Gastrocnemius medialis (tissue), 4 donors: Measurements from ENCODE around the gene ARHGAP15. TPM values are rescaled to one million over a fixed set of nuclear protein-coding genes. Genes with fewer than 3 reads are reported as not detected.

ENCODE experiments used
- ATAC-seq, 2 donors: fragments of 150-250 bp; one replicate each; pipeline ENCODE4 v1.9.1; 2016
- DNase-seq, 2 donors: peaks; one replicate each; pipeline ENCODE4 v3.0.0-alpha.2; 2019
- H3K27ac ChIP-seq, 4 donors: fragments of 200-600 bp; sonication (generic); 1 replicate in 1 of 4; 2 replicates in 3 of 4; pipeline ENCODE4 v1.5.1; 2016 to 2018; ENCODE audit warnings: mild to moderate bottlenecking in 2 of 4, moderate library complexity in 1 of 4
- H3K27me3 ChIP-seq, 3 donors: fragments of 200-600 bp; sonication (generic) in 2 of 3; 1 replicate in 1 of 3; 2 replicates in 2 of 3; pipeline versions ENCODE4 v1.5.1 to v1.6.0; 2016 to 2019; ENCODE audit warnings: mild to moderate bottlenecking in 1 of 3, moderate library complexity in 1 of 3
- H3K36me3 ChIP-seq, 2 donors: fragments of 200-600 bp; sonication (generic) in 1 of 2; one replicate each; pipeline ENCODE4 v1.5.1; 2017 to 2018
- H3K4me1 ChIP-seq, 2 donors: fragments of 200-600 bp; sonication (generic) in 1 of 2; one replicate each; pipeline ENCODE4 v1.5.1; 2016 to 2017; ENCODE audit warnings: mild to moderate bottlenecking in 2 of 2
- H3K4me3 ChIP-seq, 4 donors: fragments of 200-600 bp; sonication (generic) in 3 of 4; 1 replicate in 1 of 4; 2 replicates in 3 of 4; pipeline ENCODE4 v1.5.1; 2016 to 2019; ENCODE audit warnings: mild to moderate bottlenecking in 2 of 4
- H3K9me3 ChIP-seq, 3 donors: fragments of 200-600 bp; sonication (generic) in 2 of 3; 1 replicate in 1 of 3; 2 replicates in 2 of 3; pipeline ENCODE4 v1.5.1; 2016 to 2019
- CTCF ChIP-seq, 5 experiments: fragments of 450-650 bp in 3 of 5; fragments of 200-600 bp in 2 of 5; sonication (generic) in 2 of 5; IDR thresholded peaks in 4 of 5; conservative IDR thresholded peaks in 1 of 5; 1 replicate in 4 of 5; 2 replicates in 1 of 5; pipeline ENCODE4 v1.5.1; 2016 to 2019; ENCODE audit warnings: antibody characterized with exemption in 5 of 5, mild to moderate bottlenecking in 3 of 5, moderate library complexity in 3 of 5
- POLR2A ChIP-seq, 2 donors: fragments of 450-650 bp; IDR thresholded peaks; one replicate each; pipeline ENCODE4 v1.6.1; 2017; ENCODE audit warnings: antibody characterized with exemption in 2 of 2, mild to moderate bottlenecking in 2 of 2, moderate library complexity in 2 of 2
- in situ Hi-C, 4 donors: fragments of 200-750 bp; cut with MboI; loops; one replicate each; pipeline versions ENCODE4 v1.15.0 to v1.8.0; 2017; ENCODE audit warnings: low sequenced_read_pairs in 4 of 4
- intact Hi-C: fragments of 100-400 bp; cut with DNase I; formaldehyde crosslinking; loops from one replicate; pipeline ENCODE4 v1.15.1; 2023; ENCODE audit warnings: low total_unique reads
- total RNA-seq, 4 donors: library from RNA; depleted of rRNA; stranded (reverse); fragments of >200 nt; gene quantifications; one replicate each; pipeline versions ENCODE4 v1.1.0 to v1.2.3, GENCODE V29; 2016

Gene ARHGAP15
- total RNA-seq, 4 donors from 2014 or later = 1.2 to 3.2 (median 1.3) TPM; not detected in 1

- no peaks in the 10 kb centered on the region for H3K4me1 ChIP-seq
- H3K27ac ChIP-seq = no peak overlapping the region
- TF ChIP-seq POLR2A (IDR thresholded peaks at IDR 0.05) (no peak), CTCF (IDR thresholded peaks at IDR 0.05 in 4 of 5, conservative IDR thresholded peaks at IDR 0.05 in 1 of 5) (no peak)
- no peaks in the 10 kb centered on the region for H3K36me3 ChIP-seq
- no peaks in the 10 kb centered on the region for H3K9me3 ChIP-seq
- intact Hi-C loops (no loop called here), in situ Hi-C loops (no loop called here)
- ATAC-seq (no peak), DNase-seq (no peak)
- no peaks in the 10 kb centered on the region for H3K27me3 ChIP-seq
- H3K4me3 ChIP-seq = no peak overlapping the region
Measured at GRCh38 chr2:143792602-143793001, 663.4 kb downstream of the ARHGAP15 start.

GRCh38 chr2:143793381-143793780 is 664.2 kb downstream of the ARHGAP15 start:
- Histone ChIP-seq H3K36me3 (no peaks in the 10 kb centered on the region), H3K27ac (no peak overlapping the region), H3K27me3 (no peaks in the 10 kb centered on the region), H3K9me3 (no peaks in the 10 kb centered on the region), H3K4me3 (no peak overlapping the region), H3K4me1 (no peaks in the 10 kb centered on the region)
- TF ChIP-seq CTCF (IDR thresholded peaks at IDR 0.05 in 4 of 5, conservative IDR thresholded peaks at IDR 0.05 in 1 of 5) (no peak), POLR2A (IDR thresholded peaks at IDR 0.05) (no peak)
- no peak for ATAC-seq
- no peak for DNase-seq
- in situ Hi-C loops (no loop called here), intact Hi-C loops (no loop called here)

- no peaks in the 10 kb centered on the region for H3K9me3 ChIP-seq
- TF ChIP-seq CTCF (IDR thresholded peaks at IDR 0.05 in 4 of 5, conservative IDR thresholded peaks at IDR 0.05 in 1 of 5) = no peak
- no peak for TF ChIP-seq POLR2A (IDR thresholded peaks at IDR 0.05)
- DNase-seq = no peak
Measured at GRCh38 chr2:143796051-143796450, 666.8 kb downstream of the ARHGAP15 start.

GRCh38 chr2:143801561-143801960 is 672.3 kb downstream of the ARHGAP15 start:
- H3K27ac ChIP-seq = no peak overlapping the region
- no peaks in the 10 kb centered on the region for H3K4me1 ChIP-seq
- H3K4me3 ChIP-seq = no peak overlapping the region
- DNase-seq (no peak), ATAC-seq (no peak)
- TF ChIP-seq CTCF (IDR thresholded peaks at IDR 0.05 in 4 of 5, conservative IDR thresholded peaks at IDR 0.05 in 1 of 5) (no peak), POLR2A (IDR thresholded peaks at IDR 0.05) (no peak)
- no peaks in the 10 kb centered on the region for H3K27me3 ChIP-seq
- in situ Hi-C loops = no loop called here
- no peaks in the 10 kb centered on the region for H3K9me3 ChIP-seq
- intact Hi-C loops = no loop called here
- H3K36me3 ChIP-seq = no peaks in the 10 kb centered on the region

More at GRCh38 chr2:143796051-143796450, 666.8 kb downstream of the ARHGAP15 start:
- Histone ChIP-seq H3K27ac (no peak overlapping the region), H3K27me3 (no peaks in the 10 kb centered on the region), H3K4me3 (no peak overlapping the region), H3K36me3 (no peaks in the 10 kb centered on the region), H3K4me1 (no peaks in the 10 kb centered on the region)
- intact Hi-C loops = no loop called here
- no peak for ATAC-seq
- in situ Hi-C loops = no loop called here

GRCh38 chr2:143802242-143802641 is 673.0 kb downstream of the ARHGAP15 start:
- Histone ChIP-seq H3K9me3 (no peaks in the 10 kb centered on the region), H3K4me3 (no peak overlapping the region), H3K27ac (no peak overlapping the region), H3K4me1 (no peaks in the 10 kb centered on the region), H3K27me3 (no peaks in the 10 kb centered on the region), H3K36me3 (no peaks in the 10 kb centered on the region)
- ATAC-seq (no peak), DNase-seq (no peak)
- intact Hi-C loops = no loop called here
- in situ Hi-C loops = no loop called here
- TF ChIP-seq CTCF (IDR thresholded peaks at IDR 0.05 in 4 of 5, conservative IDR thresholded peaks at IDR 0.05 in 1 of 5) = no peak
- no peak for TF ChIP-seq POLR2A (IDR thresholded peaks at IDR 0.05)
